ENCODE results near the gene PTPN7. TPM values are rescaled to one million over a fixed set of nuclear protein-coding genes. Genes with fewer than 3 reads are reported as not detected.

PTPN7 gene
- total and polyA plus RNA-seq, 10 of the 15 experiments (the other 5 are each of a cell fraction or from before 2014, with no cell fraction given): 7.9 to 117 (median 102) TPM

- H3K36me3 ChIP-seq (ENCODE audit: control insufficient read depth in 2 of 2, insufficient read depth in 2 of 2, low read length in 1 of 2): peaks cover 8 to 10% of the 10 kb centered on the region in 2 experiments; a peak in 3 of 4 replicates
- no peaks in the 10 kb centered on the region for H3K27me3 ChIP-seq (replicated peaks in 1 of 2; ENCODE audit: control insufficient read depth in 2 of 2, insufficient read depth in 2 of 2, low read length in 1 of 2)
- DNase-seq (ENCODE audit: low read depth, low spot score) (no peak), ATAC-seq (peak; percentile 51), FAIRE-seq (peak; percentile 86)
- BruUV-seq (replicated peaks): no TSS peak
- 1% methylated on average over 16 of the region's 16 CpGs for WGBS (ENCODE audit: insufficient coverage, insufficient replicate concordance, low lambda C conversion rate, missing lambda C conversion rate)
- ChIA-PET RAD21 (ENCODE audit: unreplicated experiment) (interaction anchor here (0.6 to 2.6 kb wide), 10 partner anchors 16 to 170 kb away, joined by 3 to 11 read pairs (median 4); partner anchors contain the start of genes ARL8A, ELF3 and GPR37L1), POLR2A (interaction anchor here (0.6 to 3.0 kb wide), 7 partner anchors 12 to 149 kb away, joined by 3 to 15 read pairs (median 5); partner anchors contain the start of gene ELF3), CTCF (interaction anchor here (0.7 to 9.2 kb wide), 20 partner anchors 8 to 847 kb away, joined by 3 to 171 read pairs (median 4); partner anchors contain the start of genes LGR6, TMEM183A and UBE2T), SMC1A (ENCODE audit: uncharacterized antibody, unreplicated experiment) (interaction anchor here (0.7 to 2.4 kb wide), 7 partner anchors 12 to 149 kb away, joined by 3 to 11 read pairs (median 3); partner anchors contain the start of genes ARL8A, ELF3 and LGR6)
- H3K9ac ChIP-seq (ENCODE audit: control insufficient read depth, insufficient read depth, low read length): peak overlapping the region; percentile 100
- H3K4me1 ChIP-seq (ENCODE audit: control insufficient read depth, insufficient read depth, low read length): peaks cover 56% of the 10 kb centered on the region
- H3K9me3 ChIP-seq (replicated peaks; ENCODE audit: control insufficient read depth, insufficient read depth, low read length): no peaks in the 10 kb centered on the region
- no peaks in the 10 kb centered on the region for H4K20me1 ChIP-seq (ENCODE audit: control insufficient read depth, insufficient read depth)
- intact Hi-C loops (cut with micrococcal nuclease; ENCODE audit: unreplicated experiment) (no loop called here), in situ Hi-C loops (cut with MboI) (no loop called here)
- peak overlapping the region; percentile 100 for H3K4me2 ChIP-seq (ENCODE audit: control insufficient read depth, insufficient read depth)
- peak overlapping the region; percentile 97 for H3K27ac ChIP-seq (ENCODE audit: control insufficient read depth, insufficient read depth)
- H3K4me3 ChIP-seq: peak overlapping the region; percentile 85
- H3K79me2 ChIP-seq (ENCODE audit: control insufficient read depth, insufficient read depth, low read length): peaks cover 35% of the 10 kb centered on the region
- H2AFZ ChIP-seq (ENCODE audit: control insufficient read depth, low read depth, low read length): peak overlapping the region; percentile 70
- TF ChIP-seq ZSCAN29 (IDR thresholded peaks at IDR 0.05) (no peak), NR2C2 (IDR thresholded peaks at IDR 0.05; ENCODE audit: borderline replicate concordance, control insufficient read depth, insufficient read length, low read depth) (no peak), RBBP5 (conservative IDR thresholded peaks at IDR 0.05) (no peak), ZBED1 (IDR thresholded peaks at IDR 0.05; ENCODE audit: borderline replicate concordance) (peak; percentile 67; the same call in 1 of the 2 replicates), SRF (IDR thresholded peaks at IDR 0.05; ENCODE audit: low read depth in 2 of 2, low read length in 2 of 2) (0 out of 4 replicates have a peak, but pooled peaks of 1 of the 2 experiments have one; percentile 34), MYC (IDR thresholded peaks at IDR 0.05; ENCODE audit: insufficient read depth, insufficient read length, insufficient replicate concordance, low read length, severe bottlenecking) (peak; percentile 47), MXI1 (IDR thresholded peaks at IDR 0.05; ENCODE audit: low read depth, low read length) (peak; percentile 66), RB1 (IDR thresholded peaks at IDR 0.05; ENCODE audit: borderline replicate concordance) (no peak), EP300 (IDR thresholded peaks at IDR 0.05; ENCODE audit: borderline replicate concordance in 1 of 2, control insufficient read depth in 1 of 2, low read depth in 2 of 2, low read length in 2 of 2) (peak in 1 of 2 experiments; percentile 51; a peak in 3 of 4 replicates), PKNOX1 (IDR thresholded peaks at IDR 0.05) (peak; percentile 89), YY1 (IDR thresholded peaks at IDR 0.05; ENCODE audit: low read depth, low read length) (peak; percentile 84), BACH1 (IDR thresholded peaks at IDR 0.05; ENCODE audit: borderline replicate concordance) (0 out of 2 replicates have a peak, but pooled peaks have one; percentile 18), TCF12 (IDR thresholded peaks at IDR 0.05; ENCODE audit: low read depth, low read length) (peak; percentile 61; the same call in 1 of the 2 replicates), REST (IDR thresholded peaks at IDR 0.05; ENCODE audit: low read depth, low read length) (0 out of 2 replicates have a peak, but pooled peaks have one; percentile 15)
- TF ChIP-seq, protein P1, sequence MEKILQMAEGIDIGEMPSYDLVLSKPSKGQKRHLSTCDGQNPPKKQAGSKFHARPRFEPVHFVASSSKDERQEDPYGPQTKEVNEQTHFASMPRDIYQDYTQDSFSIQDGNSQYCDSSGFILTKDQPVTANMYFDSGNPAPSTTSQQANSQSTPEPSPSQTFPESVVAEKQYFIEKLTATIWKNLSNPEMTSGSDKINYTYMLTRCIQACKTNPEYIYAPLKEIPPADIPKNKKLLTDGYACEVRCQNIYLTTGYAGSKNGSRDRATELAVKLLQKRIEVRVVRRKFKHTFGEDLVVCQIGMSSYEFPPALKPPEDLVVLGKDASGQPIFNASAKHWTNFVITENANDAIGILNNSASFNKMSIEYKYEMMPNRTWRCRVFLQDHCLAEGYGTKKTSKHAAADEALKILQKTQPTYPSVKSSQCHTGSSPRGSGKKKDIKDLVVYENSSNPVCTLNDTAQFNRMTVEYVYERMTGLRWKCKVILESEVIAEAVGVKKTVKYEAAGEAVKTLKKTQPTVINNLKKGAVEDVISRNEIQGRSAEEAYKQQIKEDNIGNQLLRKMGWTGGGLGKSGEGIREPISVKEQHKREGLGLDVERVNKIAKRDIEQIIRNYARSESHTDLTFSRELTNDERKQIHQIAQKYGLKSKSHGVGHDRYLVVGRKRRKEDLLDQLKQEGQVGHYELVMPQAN (conservative IDR thresholded peaks at IDR 0.05): 0 out of 2 replicates have a peak, but pooled peaks have one; percentile 25
These were observed 649 bp downstream of the PTPN7 start for GRCh38 chr1:202159534-202160371.
